HG03457 (cell line): ENCODE measurements around the gene DESI2.

Experiments used
- ATAC-seq: cut with Tn5 transposase; IDR thresholded peaks from one replicate; pipeline ENCODE4 v1.9.1; 2021; ENCODE audit warnings: moderate number of reproducible peaks; ENCODE audit not compliant: unreplicated experiment

The DESI2 gene

GRCh38 chr1:244749230-244750016, 96.5 kb downstream of the DESI2 start:
- no peak for ATAC-seq

GRCh38 chr1:244751271-244751895, 98.5 kb downstream of the DESI2 start:
- ATAC-seq: no peak

GRCh38 chr1:244755673-244756072, 102.7 kb downstream of the DESI2 start:
- ATAC-seq: no peak

GRCh38 chr1:244757091-244757939, 104.4 kb downstream of the DESI2 start:
- ATAC-seq: no peak
